H1 (cell line): ENCODE results near the gene POGK. TPM values are rescaled to one million over a fixed set of nuclear protein-coding genes. Genes with fewer than 3 reads are reported as not detected.

ENCODE experiments used
- CTCF ChIP-seq, 3 experiments: IDR thresholded peaks; 1 replicate in 2 of 3; 2 replicates in 1 of 3; pipeline versions ENCODE4 v1.5.1 to v1.6.1; 2011; ENCODE audit warnings: low read length in 3 of 3, mild to moderate bottlenecking in 3 of 3, inconsistent platforms in 2 of 3, low read depth in 1 of 3, moderate library complexity in 1 of 3; ENCODE audit not compliant: insufficient read depth in 1 of 3; ENCODE audit errors: control extremely low read depth in 1 of 3
- POLR2AphosphoS5 ChIP-seq: IDR thresholded peaks from 2 replicates; pipeline ENCODE4 v1.6.1; 2011; ENCODE audit warnings: low read depth, low read length
- RAD21 ChIP-seq, 2 experiments: IDR thresholded peaks in 1 of 2; conservative IDR thresholded peaks in 1 of 2; 2 replicates each; pipeline ENCODE4 v1.6.1; 2011; ENCODE audit warnings: low read depth in 2 of 2, low read length in 2 of 2, improper control_type of control experiment in 1 of 2, inconsistent platforms in 1 of 2, mild to moderate bottlenecking in 1 of 2, moderate library complexity in 1 of 2
- SP2 ChIP-seq: IDR thresholded peaks from 2 replicates; pipeline ENCODE4 v1.6.1; 2012; ENCODE audit warnings: mild to moderate bottlenecking, low read length, inconsistent platforms
- polyA plus RNA-seq, 7 experiments: library from polyadenylated mRNA; depleted of rRNA in 3 of 7; stranded (reverse) in 5 of 7; unstranded in 2 of 7; fragments of >200 nt in 5 of 7; fragments of 200-250 nt in 2 of 7; gene quantifications; 1 replicate in 5 of 7; 2 replicates in 1 of 7; 4 replicates in 1 of 7; pipeline versions ENCODE4 v1.2.1 to v1.2.3, GENCODE V29; 2011 to 2013; ENCODE audit warnings: missing spikeins in 2 of 7, mixed read lengths in 2 of 7
- total RNA-seq: library from RNA; stranded (reverse); fragmentation: NEBNext Ultra II Directional; extraction: Animal tissue kit (Norgen Biotek cat#: 25700); gene quantifications from 2 replicates; pipeline ENCODE4 v1.2.1, GENCODE V29; 2021

POGK gene
- total and polyA plus RNA-seq, 2 of the 8 experiments (the other 6 are each of a cell fraction or from before 2014, with no cell fraction given) = 16.9 to 40.3 TPM

GRCh38 chr1:166849135-166849534, 9.9 kb downstream of the POGK start (continued):
- TF ChIP-seq CTCF (IDR thresholded peaks at IDR 0.05; ENCODE audit: control extremely low read depth in 1 of 3, insufficient read depth in 1 of 3, low read depth in 1 of 3, low read length in 3 of 3) (no peak), RAD21 (IDR thresholded peaks at IDR 0.05 in 1 of 2, conservative IDR thresholded peaks at IDR 0.05 in 1 of 2; ENCODE audit: low read depth in 2 of 2, low read length in 2 of 2) (no peak), SP2 (no peak), POLR2AphosphoS5 (no peak)
